ENCODE data around the gene ZMPSTE24.

- TF ChIP-seq EZH2 (IDR thresholded peaks at IDR 0.05; ENCODE audit: borderline replicate concordance, insufficient read depth, low read length, poor library complexity, severe bottlenecking): no peak
- TF ChIP-seq, protein P1, sequence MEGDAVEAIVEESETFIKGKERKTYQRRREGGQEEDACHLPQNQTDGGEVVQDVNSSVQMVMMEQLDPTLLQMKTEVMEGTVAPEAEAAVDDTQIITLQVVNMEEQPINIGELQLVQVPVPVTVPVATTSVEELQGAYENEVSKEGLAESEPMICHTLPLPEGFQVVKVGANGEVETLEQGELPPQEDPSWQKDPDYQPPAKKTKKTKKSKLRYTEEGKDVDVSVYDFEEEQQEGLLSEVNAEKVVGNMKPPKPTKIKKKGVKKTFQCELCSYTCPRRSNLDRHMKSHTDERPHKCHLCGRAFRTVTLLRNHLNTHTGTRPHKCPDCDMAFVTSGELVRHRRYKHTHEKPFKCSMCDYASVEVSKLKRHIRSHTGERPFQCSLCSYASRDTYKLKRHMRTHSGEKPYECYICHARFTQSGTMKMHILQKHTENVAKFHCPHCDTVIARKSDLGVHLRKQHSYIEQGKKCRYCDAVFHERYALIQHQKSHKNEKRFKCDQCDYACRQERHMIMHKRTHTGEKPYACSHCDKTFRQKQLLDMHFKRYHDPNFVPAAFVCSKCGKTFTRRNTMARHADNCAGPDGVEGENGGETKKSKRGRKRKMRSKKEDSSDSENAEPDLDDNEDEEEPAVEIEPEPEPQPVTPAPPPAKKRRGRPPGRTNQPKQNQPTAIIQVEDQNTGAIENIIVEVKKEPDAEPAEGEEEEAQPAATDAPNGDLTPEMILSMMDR (IDR thresholded peaks at IDR 0.05; ENCODE audit: poor library complexity, severe bottlenecking): no peak
- TF ChIP-seq POLR2AphosphoS5 (IDR thresholded peaks at IDR 0.05): no peak
- TF ChIP-seq EP300 (conservative IDR thresholded peaks at IDR 0.05; ENCODE audit: poor library complexity, severe bottlenecking): no peak
- TF ChIP-seq MXI1 (conservative IDR thresholded peaks at IDR 0.05; ENCODE audit: poor library complexity, severe bottlenecking): no peak
- no peak for TF ChIP-seq TAF1 (IDR thresholded peaks at IDR 0.05; ENCODE audit: low read depth)
- TF ChIP-seq RAD21 (conservative IDR thresholded peaks at IDR 0.05): no peak
- no peak for TF ChIP-seq REST (IDR thresholded peaks at IDR 0.05; ENCODE audit: borderline replicate concordance)
- no peak for TF ChIP-seq SMC3 (conservative IDR thresholded peaks at IDR 0.05; ENCODE audit: poor library complexity)
These were observed 42.2 kb downstream of the ZMPSTE24 start for GRCh38 chr1:40300249-40300567.

Data from neural cell (in vitro differentiated cells).